ENCODE results near the gene GPR146. TPM values are rescaled to one million over a fixed set of nuclear protein-coding genes. Genes with fewer than 3 reads are reported as not detected.

The GPR146 gene
- total and polyA plus RNA-seq, 2 of the 13 experiments (the other 11 are each of a cell fraction or from before 2014, with no cell fraction given) = 2.0 to 15.9 TPM

- TF ChIP-seq ZNF605 (CRISPR knock-in tag; IDR thresholded peaks at IDR 0.05) = peak; percentile 96
- no peak for TF ChIP-seq ZNF484 (CRISPR knock-in tag; IDR thresholded peaks at IDR 0.05; ENCODE audit: borderline replicate concordance, low read depth)
- no peak for TF ChIP-seq ZNF44 (CRISPR knock-in tag; IDR thresholded peaks at IDR 0.05)
- no peak for TF ChIP-seq MTERF4 (CRISPR knock-in tag; IDR thresholded peaks at IDR 0.05)
- TF ChIP-seq GFI1 (CRISPR knock-in tag; IDR thresholded peaks at IDR 0.05; ENCODE audit: borderline replicate concordance) = 0 out of 2 replicates have a peak, but pooled peaks have one; percentile 44
- peak; percentile 75 for TF ChIP-seq ZFX (CRISPR knock-in tag; IDR thresholded peaks at IDR 0.05; ENCODE audit: low read depth)
- TF ChIP-seq CBX5 (CRISPR knock-in tag; IDR thresholded peaks at IDR 0.05; ENCODE audit: borderline replicate concordance) = peak; percentile 87
- peak; percentile 89 for TF ChIP-seq HNF4G (IDR thresholded peaks at IDR 0.05; ENCODE audit: borderline replicate concordance, low read depth, low read length)
- TF ChIP-seq HNF4G (CRISPR knock-in tag; IDR thresholded peaks at IDR 0.05; ENCODE audit: borderline replicate concordance, low read depth) = peak; percentile 87; the same call in 1 of the 2 replicates
- 0 out of 2 replicates have a peak, but pooled peaks have one; percentile 39 for TF ChIP-seq ZNF337 (CRISPR knock-in tag; IDR thresholded peaks at IDR 0.05; ENCODE audit: borderline replicate concordance, low read depth)
- 0 out of 2 replicates have a peak, but pooled peaks have one; percentile 11 for TF ChIP-seq AHR (CRISPR knock-in tag; IDR thresholded peaks at IDR 0.05)
- TF ChIP-seq ZBTB10 (CRISPR knock-in tag; IDR thresholded peaks at IDR 0.05; ENCODE audit: borderline replicate concordance) = no peak
- no peak for TF ChIP-seq ZBTB40 (IDR thresholded peaks at IDR 0.05)
- peak; percentile 65; the same call in 1 of the 2 replicates for TF ChIP-seq ZBTB40 (CRISPR knock-in tag; IDR thresholded peaks at IDR 0.05)
- TF ChIP-seq NRL (CRISPR knock-in tag; IDR thresholded peaks at IDR 0.05; ENCODE audit: borderline replicate concordance) = peak; percentile 61; the same call in 1 of the 2 replicates
- no peak for TF ChIP-seq ZNF234 (CRISPR knock-in tag; conservative IDR thresholded peaks at IDR 0.05)
- no peak for TF ChIP-seq ZFP1 (CRISPR knock-in tag; IDR thresholded peaks at IDR 0.05)
Observed at GRCh38 chr7:1092806-1093501, 48.6 kb downstream of the GPR146 start (continued).

Data from HepG2 (cell line).